K562 (cell line): ENCODE data around the gene UBE2L5.

Source experiments
- EGR1 ChIP-seq: fragments of 450-650 bp; conservative IDR thresholded peaks from 2 replicates; pipeline ENCODE4 v1.6.1; 2017; ENCODE audit warnings: mild to moderate bottlenecking
- KAT7 ChIP-seq: sonication (generic); formaldehyde crosslinking; IDR thresholded peaks from 2 replicates; pipeline ENCODE4 v1.8.0; 2022; ENCODE audit warnings: missing genetic modification reagents, mild to moderate bottlenecking, borderline replicate concordance
- NBN ChIP-seq: fragments of 450-650 bp; IDR thresholded peaks from 2 replicates; pipeline ENCODE4 v1.6.1; 2016; ENCODE audit warnings: low read depth, mild to moderate bottlenecking
- SETDB1 ChIP-seq: IDR thresholded peaks from one replicate; pipeline ENCODE4 v1.6.1; 2012; ENCODE audit warnings: low read length, control low read depth, inconsistent platforms
- SIN3A ChIP-seq, 2 experiments: fragments of 150-350 bp in 1 of 2; IDR thresholded peaks; 2 replicates each; pipeline ENCODE4 v1.6.1; 2011 to 2016; ENCODE audit warnings: borderline replicate concordance in 2 of 2, low read depth in 2 of 2, low read length in 2 of 2, mild to moderate bottlenecking in 2 of 2, moderate library complexity in 2 of 2; ENCODE audit not compliant: control insufficient read depth in 1 of 2
- TAF1 ChIP-seq: IDR thresholded peaks from 2 replicates; pipeline ENCODE4 v1.6.1; 2011; ENCODE audit warnings: mild to moderate bottlenecking, low read length, moderate library complexity; ENCODE audit not compliant: insufficient read depth, control insufficient read depth, severe bottlenecking; ENCODE audit errors: extremely low read depth
- TF ChIP-seq, protein P1 (sequence below), 3 experiments: IDR thresholded peaks in 2 of 3; conservative IDR thresholded peaks in 1 of 3; 2 replicates each; pipeline ENCODE4 v1.5.1; 2011 to 2012; ENCODE audit warnings: low read length in 3 of 3, mild to moderate bottlenecking in 3 of 3, control low read depth in 2 of 3, improper control_type of control experiment in 1 of 3, inconsistent platforms in 1 of 3, low read depth in 1 of 3, mixed read lengths in 1 of 3, moderate library complexity in 1 of 3; ENCODE audit not compliant: insufficient read depth in 2 of 3
- TF ChIP-seq, protein P2 (sequence below): IDR thresholded peaks from 3 replicates; pipeline ENCODE4 v1.6.1; 2011; ENCODE audit warnings: borderline replicate concordance, mild to moderate bottlenecking; ENCODE audit not compliant: insufficient read length, insufficient read depth

GRCh38 chr13:30446126-30446500 lies 23.8 kb downstream of the UBE2L5 start:
- TF ChIP-seq KAT7 (CRISPR knock-in tag) (no peak), EGR1 (no peak), NBN (no peak), SIN3A (IDR thresholded peaks at IDR 0.05; ENCODE audit: borderline replicate concordance in 2 of 2, control insufficient read depth in 1 of 2, low read depth in 2 of 2, low read length in 2 of 2) (no peak), SETDB1 (no peak), TAF1 (no peak)
- TF ChIP-seq, protein P1, sequence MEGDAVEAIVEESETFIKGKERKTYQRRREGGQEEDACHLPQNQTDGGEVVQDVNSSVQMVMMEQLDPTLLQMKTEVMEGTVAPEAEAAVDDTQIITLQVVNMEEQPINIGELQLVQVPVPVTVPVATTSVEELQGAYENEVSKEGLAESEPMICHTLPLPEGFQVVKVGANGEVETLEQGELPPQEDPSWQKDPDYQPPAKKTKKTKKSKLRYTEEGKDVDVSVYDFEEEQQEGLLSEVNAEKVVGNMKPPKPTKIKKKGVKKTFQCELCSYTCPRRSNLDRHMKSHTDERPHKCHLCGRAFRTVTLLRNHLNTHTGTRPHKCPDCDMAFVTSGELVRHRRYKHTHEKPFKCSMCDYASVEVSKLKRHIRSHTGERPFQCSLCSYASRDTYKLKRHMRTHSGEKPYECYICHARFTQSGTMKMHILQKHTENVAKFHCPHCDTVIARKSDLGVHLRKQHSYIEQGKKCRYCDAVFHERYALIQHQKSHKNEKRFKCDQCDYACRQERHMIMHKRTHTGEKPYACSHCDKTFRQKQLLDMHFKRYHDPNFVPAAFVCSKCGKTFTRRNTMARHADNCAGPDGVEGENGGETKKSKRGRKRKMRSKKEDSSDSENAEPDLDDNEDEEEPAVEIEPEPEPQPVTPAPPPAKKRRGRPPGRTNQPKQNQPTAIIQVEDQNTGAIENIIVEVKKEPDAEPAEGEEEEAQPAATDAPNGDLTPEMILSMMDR (IDR thresholded peaks at IDR 0.05 in 2 of 3, conservative IDR thresholded peaks at IDR 0.05 in 1 of 3; ENCODE audit: insufficient read depth in 2 of 3, low read depth in 1 of 3, low read length in 3 of 3), result no peak
- TF ChIP-seq, protein P2, sequence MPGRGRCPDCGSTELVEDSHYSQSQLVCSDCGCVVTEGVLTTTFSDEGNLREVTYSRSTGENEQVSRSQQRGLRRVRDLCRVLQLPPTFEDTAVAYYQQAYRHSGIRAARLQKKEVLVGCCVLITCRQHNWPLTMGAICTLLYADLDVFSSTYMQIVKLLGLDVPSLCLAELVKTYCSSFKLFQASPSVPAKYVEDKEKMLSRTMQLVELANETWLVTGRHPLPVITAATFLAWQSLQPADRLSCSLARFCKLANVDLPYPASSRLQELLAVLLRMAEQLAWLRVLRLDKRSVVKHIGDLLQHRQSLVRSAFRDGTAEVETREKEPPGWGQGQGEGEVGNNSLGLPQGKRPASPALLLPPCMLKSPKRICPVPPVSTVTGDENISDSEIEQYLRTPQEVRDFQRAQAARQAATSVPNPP, result no peak
